LNCAP (cell line): Measurements from ENCODE around the gene MSH2.

ENCODE experiments used
- CTCF ChIP-seq: fragments of 450-650 bp; IDR thresholded peaks from 2 replicates; pipeline ENCODE4 v1.5.1; 2017; ENCODE audit warnings: mild to moderate bottlenecking

The MSH2 gene

GRCh38 chr2:47402555-47402804 is 476 bp upstream of the MSH2 start:
- no peak for TF ChIP-seq CTCF

GRCh38 chr2:47403609-47404193 is 745 bp downstream of the MSH2 start:
- TF ChIP-seq CTCF, result no peak

GRCh38 chr2:47404356-47404755 is 1.4 kb downstream of the MSH2 start:
- TF ChIP-seq CTCF, result no peak

GRCh38 chr2:47405757-47406156 is 2.8 kb downstream of the MSH2 start:
- TF ChIP-seq CTCF, result no peak

GRCh38 chr2:47414682-47415458 is 11.9 kb downstream of the MSH2 start:
- TF ChIP-seq CTCF, result no peak

GRCh38 chr2:47420214-47420613 is 17.3 kb downstream of the MSH2 start:
- no peak for TF ChIP-seq CTCF

- no peak for TF ChIP-seq CTCF
These were observed 19.1 kb downstream of the MSH2 start for GRCh38 chr2:47422016-47422415.

GRCh38 chr2:47422560-47422959 is 19.6 kb downstream of the MSH2 start:
- TF ChIP-seq CTCF, result no peak
